Smooth muscle cell of the brain vasculature (primary cell): ENCODE results near the gene SH3BGRL2.
"Not testable (repeated sequence)": the region's sequence is repeated elsewhere in the genome, so short reads cannot be mapped to it uniquely, and the experiment has no call there.

Experiments
- DNase-seq: peaks from one replicate; pipeline ENCODE4 v3.0.0-alpha.2; 2012; ENCODE audit warnings: low read depth, low spot score

Gene SH3BGRL2

GRCh38 chr6:79648328-79648727, 17.2 kb downstream of the SH3BGRL2 start:
- no peak for DNase-seq

- DNase-seq = no peak
These were observed 17.9 kb downstream of the SH3BGRL2 start for GRCh38 chr6:79649016-79649415.

GRCh38 chr6:79650950-79651349, 19.8 kb downstream of the SH3BGRL2 start:
- no peak for DNase-seq

- no peak for DNase-seq
These were observed 25.0 kb downstream of the SH3BGRL2 start for GRCh38 chr6:79656134-79656533.

- no peak for DNase-seq
These were observed 26.1 kb downstream of the SH3BGRL2 start for GRCh38 chr6:79657238-79657637.

GRCh38 chr6:79663655-79664054, 32.5 kb downstream of the SH3BGRL2 start:
- not testable (repeated sequence) for DNase-seq

GRCh38 chr6:79665725-79666551, 34.8 kb downstream of the SH3BGRL2 start:
- DNase-seq = no peak

- no peak for DNase-seq
These were observed 35.5 kb downstream of the SH3BGRL2 start for GRCh38 chr6:79666634-79667033.

- DNase-seq = no peak
These were observed 37.3 kb downstream of the SH3BGRL2 start for GRCh38 chr6:79668381-79668780.

- DNase-seq = no peak
These were observed 38.6 kb downstream of the SH3BGRL2 start for GRCh38 chr6:79669766-79670165.

- no peak for DNase-seq
These were observed 39.7 kb downstream of the SH3BGRL2 start for GRCh38 chr6:79670789-79671188.

- no peak for DNase-seq
These were observed 40.6 kb downstream of the SH3BGRL2 start for GRCh38 chr6:79671600-79672266.

GRCh38 chr6:79672631-79673111, 41.5 kb downstream of the SH3BGRL2 start:
- no peak for DNase-seq

GRCh38 chr6:79673947-79674346, 42.8 kb downstream of the SH3BGRL2 start:
- no peak for DNase-seq

GRCh38 chr6:79676785-79677736, 45.9 kb downstream of the SH3BGRL2 start:
- no peak for DNase-seq

- DNase-seq = not testable (repeated sequence)
These were observed 51.6 kb downstream of the SH3BGRL2 start for GRCh38 chr6:79682682-79683081.

GRCh38 chr6:79684876-79685275, 53.7 kb downstream of the SH3BGRL2 start:
- no peak for DNase-seq

- DNase-seq = no peak
These were observed 55.7 kb downstream of the SH3BGRL2 start for GRCh38 chr6:79686707-79687309.

- no peak for DNase-seq
These were observed 56.6 kb downstream of the SH3BGRL2 start for GRCh38 chr6:79687759-79688158.

GRCh38 chr6:79694156-79694555, 63.0 kb downstream of the SH3BGRL2 start:
- no peak for DNase-seq

GRCh38 chr6:79694623-79695343, 63.7 kb downstream of the SH3BGRL2 start:
- DNase-seq = no peak
